Stimulated activated naive CD4-positive, alpha-beta T cell (primary cell): ENCODE results near the gene RYR3.
"Not testable (repeated sequence)": the region's sequence is repeated elsewhere in the genome, so short reads cannot be mapped to it uniquely, and the experiment has no call there.

Experiments
- DNase-seq, 6 experiments: peaks; one replicate each; lab custom pipeline; 2025; lab: John Stamatoyannopoulos, UW

RYR3 gene

DNA sequence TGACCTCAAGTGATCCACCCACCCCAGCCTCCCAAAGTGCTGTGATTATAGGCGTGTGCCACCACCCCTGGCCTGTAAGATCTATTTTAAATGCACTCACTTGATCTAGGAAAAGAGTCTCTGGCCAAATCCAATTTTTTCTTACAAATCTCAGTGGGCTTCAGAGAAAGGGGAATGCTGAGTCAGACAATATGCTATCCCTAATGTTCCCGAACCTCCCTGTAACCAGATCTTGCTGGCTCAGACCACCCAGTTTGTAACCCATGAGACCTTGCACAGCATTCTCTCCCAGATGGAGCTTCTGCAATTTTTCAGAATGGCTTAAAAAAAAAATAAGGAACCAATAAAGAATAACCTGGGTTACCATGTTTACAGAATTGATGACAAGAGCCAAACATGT, 205.8 kb downstream of the RYR3 start:
- no peak for DNase-seq

DNA sequence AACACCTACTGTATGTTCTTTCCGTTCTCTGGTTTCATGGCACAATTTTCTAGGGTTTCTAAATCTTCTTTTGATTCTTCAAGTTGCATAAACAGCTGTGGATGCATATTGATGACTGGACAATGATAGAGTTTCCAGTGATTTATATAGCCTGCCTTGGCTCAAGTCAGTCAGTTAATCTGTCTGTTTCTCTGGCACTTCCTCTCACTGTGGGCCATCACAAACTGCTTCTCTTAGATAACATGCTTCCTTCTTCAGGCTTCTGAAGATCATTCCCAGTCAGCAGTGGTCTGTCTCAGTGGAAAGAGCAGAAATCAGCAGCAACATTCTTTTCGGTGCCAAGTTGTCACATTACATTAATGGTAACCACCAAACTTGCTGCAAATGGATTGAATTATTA, 207.2 kb downstream of the RYR3 start:
- no peak for DNase-seq

DNA sequence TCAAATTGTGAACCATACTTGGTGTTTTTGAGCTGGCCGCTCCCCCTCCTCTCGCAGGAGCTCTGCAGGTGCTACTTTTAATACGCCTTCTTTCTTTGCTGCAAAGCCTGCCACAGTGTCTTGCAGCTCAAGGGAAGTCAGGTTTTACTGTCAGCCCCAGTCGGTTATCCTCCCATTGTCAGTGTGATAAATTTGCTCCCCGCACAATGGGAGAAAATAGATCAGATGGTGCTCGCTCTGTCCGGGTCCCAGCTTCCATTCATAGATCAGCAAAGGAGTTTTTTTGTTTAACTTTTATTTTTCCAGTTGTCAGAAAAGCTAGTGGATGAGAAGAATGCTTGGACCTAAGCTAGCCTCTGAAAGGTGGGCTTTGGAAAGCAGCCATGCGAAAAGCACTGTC, 207.7 kb downstream of the RYR3 start:
- DNase-seq, result no peak

DNA sequence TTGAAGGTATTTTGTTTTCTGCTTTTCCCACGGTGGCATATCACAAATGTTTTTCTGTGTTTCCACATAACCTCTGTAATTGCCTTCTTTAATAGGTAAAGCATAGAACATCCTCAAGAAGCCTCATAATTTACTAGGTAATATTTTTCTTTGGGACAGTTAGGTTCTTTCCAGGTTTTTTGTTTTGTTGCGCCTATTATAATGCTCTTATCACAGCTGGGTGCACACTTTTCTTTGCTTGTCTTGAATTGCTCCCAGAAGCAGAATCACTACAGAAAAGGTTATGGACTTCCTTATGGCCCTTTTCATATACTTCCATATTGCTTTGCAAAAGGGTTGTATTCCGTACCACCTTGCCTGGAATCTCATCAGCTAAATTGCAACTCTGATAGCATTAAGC, 213.5 kb downstream of the RYR3 start:
- DNase-seq, result no peak

DNA sequence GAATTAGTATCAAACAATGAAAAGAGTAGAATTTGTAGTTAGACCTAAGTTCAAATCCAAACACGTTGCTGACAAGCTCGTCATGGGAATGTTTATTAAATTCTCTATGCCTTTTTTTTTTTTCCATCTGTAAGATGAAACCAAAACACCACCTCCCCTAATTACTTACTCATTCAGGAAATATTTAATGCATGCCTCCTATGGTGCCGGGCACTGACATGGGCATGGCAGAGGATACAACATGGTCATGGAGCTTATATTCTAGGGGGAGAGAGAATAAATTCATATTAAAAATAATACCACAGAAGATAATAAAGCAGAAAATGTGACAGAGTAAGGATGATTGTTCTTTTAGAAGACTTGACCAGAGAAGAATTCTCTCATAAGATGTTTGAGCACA, 215.8 kb downstream of the RYR3 start:
- no peak for DNase-seq

DNA sequence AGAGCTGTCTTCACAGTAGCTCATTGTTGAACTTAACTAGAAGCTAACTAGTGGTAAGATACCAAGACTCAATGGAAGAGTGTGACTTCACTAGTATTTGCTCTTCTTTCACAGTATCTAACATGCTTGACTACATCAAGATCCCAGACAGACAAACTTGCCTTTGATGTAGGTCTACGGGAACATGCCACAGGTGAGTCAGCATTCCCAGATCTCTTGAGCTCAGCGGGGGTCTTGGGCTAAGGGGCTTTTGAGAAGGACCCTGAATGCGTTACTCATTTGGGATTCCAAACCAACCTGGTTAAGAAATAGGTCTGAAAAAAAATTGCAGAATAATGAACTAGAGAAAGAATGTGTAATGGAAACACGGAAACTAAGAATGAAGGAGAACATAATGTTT, 222.4 kb downstream of the RYR3 start:
- no peak for DNase-seq

DNA sequence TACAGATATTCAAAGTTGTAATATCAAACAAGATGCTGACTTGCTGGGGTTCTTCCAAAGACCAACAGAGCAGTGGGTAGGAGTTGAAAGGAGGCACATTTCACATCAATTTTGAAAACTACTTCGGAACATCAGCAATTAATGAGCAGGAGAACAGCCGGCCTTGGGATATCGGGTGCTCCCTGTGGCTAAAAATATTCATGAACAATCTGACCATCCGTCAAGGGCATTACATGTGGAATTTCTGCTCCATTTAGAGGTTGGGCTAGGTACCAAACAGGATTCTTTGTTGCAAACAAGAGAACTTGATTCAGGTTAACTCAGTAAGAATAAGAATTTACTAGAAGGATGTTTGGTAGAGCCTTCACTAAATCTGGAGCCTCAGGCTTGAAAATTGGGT, 223.9 kb downstream of the RYR3 start:
- DNase-seq, result no peak

DNA sequence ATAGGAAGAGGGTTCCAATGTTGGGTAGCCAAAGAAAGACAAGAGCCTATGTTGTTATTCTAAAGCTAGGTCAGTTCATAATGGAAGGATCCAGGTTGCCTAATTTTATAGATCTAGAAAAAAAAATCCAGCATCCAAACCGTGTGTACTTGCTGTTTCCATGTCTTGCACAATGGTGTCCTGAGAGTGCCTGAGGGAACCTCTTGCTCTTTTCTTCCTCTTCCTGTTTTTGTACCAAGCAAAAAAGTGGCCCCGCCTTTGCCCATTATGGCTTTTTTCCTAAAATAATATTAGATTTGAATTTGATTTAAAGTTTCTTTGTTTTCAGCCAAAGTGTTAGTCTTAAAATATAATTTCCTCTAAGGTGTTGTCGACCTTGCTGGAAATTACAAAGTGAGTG, 224.4 kb downstream of the RYR3 start:
- DNase-seq, result no peak

DNA sequence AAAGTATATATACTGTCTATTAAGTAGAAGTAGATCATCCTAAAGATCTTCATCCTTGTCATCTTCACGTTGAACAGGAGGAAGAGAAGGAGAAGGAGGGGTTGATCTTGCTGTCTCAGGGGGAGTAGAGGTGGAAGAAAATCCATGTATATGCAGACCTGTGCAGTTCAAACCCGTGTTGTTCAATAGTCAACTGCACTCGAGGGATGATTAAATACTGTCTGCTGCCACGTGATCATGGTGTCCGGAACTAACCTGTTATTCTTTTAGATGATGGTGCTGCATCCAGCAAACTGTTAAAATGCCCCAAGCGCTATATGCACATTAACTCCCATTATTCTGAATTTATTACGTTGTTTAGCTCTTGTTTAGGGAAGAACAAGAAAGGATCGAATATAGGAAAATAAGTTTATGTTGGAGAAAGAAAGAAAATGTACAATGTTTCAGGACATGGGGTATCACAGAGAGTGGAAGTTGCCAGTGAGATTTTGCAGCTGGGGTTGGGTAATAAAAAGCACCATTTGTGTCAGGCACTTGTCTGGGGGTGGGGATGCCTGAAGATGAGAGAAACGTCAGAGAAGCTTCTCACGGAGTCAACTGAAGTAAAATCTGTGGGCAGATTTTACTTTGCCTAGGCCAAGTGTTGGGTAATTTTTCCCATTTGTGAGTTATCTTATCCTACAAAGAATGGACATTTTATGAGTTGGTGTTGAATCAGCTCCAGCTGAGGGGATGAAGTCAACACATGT, 229.2 kb downstream of the RYR3 start:
- no peak for DNase-seq

DNA sequence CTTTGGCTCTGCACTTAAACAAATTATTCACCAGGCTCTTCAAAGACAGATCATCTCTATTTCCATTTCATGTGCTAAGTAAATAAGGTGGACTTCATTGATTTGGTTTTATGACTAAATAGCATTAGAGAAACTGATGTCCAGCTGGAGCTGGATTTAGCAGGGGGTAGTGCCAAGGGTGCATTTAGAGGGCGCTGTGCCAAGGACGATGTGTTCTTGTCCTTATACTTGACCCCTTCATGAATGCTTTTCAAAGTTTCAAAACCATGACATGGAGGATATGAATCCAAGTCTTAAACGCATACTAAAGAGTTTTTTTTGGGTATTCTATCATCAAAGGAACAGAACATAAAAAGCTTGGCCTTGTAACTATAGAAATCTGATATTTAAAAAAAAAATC, 233.2 kb downstream of the RYR3 start:
- no peak for DNase-seq

DNA sequence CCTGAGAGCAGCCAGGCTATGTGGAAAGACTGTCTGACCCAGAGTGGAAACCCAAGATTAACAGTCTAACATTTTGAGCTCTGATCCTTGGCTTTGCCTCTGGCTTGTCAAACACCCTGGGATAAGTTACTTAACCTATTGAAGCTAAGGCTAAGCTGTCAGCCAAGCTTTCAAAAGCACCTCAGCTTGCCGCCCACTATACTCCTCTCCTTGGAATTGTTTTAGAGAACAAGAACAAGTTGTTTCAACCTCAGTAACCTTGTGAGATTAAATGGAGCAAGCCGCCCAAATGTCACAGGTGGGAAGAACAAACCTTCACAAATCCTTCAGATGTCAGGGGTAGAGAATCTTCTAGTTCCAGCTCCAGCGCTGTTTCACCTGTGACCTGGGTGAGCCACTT, 235.1 kb downstream of the RYR3 start:
- DNase-seq, result no peak

DNA sequence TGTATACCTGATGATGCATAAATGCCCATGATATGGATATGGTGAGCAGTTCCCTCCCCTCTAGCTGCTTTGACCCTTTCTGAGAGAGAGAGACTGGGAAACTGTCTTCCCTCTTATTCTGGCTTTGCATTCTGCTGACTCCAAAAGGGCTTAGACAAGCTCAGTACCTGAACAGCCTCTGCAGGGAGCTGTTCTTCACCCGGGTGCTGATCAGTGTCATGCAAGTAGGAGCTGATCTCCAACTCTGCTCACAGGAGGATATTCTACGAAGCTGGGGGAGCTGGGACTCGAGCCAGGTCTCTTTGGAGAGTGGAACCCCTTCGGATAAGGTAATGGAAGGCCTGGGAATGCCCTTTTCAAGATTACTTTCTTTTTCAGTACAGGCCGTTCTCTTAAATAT, 237.1 kb downstream of the RYR3 start:
- no peak for DNase-seq

DNA sequence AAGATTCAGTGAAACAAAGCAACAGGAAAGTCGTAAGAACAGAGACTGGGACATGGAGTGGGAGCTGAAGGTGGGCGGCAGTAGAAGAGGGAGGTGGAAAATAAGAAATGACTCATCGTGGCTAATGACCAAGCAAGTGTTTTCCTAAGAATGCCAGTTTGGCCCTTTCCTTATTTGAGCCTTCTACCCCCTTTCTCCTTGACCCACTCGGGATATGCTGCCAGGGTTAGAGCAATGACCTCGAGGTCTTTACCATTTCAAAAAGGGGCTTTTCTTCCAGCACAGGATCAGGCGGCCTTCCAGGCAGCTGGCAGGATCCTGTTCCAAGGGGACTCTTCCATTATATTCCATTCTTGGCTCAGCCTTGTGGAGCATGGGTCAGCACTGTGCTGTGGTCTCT, 241.1 kb downstream of the RYR3 start:
- DNase-seq, result no peak

DNA sequence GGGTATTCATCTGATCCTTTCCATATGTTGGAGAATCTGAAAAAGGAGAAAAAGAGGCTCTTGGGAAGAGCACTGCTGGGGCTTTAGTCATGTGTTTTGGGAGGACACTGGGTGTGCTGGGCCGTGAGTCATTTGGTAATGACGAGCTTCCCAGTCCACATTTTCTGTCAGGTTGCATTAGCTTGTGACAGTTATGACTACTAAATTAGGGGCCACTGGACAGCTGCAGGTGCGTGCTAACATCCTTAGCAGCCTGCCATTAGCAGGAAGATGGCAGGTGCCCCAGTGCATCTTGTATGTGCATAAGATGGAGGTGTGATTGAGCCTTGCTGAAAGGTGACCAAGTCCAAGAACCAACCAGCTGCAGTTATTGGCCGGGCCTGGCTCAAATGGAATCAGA, 242.4 kb downstream of the RYR3 start:
- DNase-seq, result no peak

DNA sequence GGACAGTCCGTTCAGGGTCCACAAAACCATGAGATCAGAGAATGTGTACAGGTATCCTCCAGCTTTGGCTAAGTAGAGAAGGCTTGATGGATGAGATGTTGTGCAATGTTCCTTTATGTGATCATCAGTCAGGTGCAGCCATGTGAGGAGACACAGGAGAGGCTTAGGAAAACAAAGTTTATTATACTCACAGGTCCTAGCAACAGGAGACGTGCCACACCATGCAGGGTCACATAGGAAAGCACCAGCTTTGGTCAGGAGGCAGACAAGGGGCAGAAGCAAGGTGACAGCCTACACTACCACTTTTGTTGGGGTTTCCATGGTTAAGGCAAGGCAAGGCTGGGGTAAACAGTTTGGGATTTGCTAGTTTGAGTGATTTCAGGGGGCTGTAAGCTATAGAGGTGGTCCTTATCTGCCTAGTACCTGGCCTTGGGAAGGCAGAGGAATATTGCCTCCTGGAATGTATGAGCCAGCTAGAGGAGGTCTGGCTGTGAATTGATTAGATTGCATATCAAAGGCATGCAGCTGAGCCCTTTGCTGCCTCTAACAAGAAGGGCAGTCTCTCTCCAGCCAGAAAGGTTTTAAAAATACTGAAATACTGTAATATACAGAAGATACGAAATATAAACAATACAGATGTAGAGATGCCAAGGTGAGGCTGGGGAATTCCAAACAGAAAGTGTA, 248.6 kb downstream of the RYR3 start:
- DNase-seq, result no peak

DNA sequence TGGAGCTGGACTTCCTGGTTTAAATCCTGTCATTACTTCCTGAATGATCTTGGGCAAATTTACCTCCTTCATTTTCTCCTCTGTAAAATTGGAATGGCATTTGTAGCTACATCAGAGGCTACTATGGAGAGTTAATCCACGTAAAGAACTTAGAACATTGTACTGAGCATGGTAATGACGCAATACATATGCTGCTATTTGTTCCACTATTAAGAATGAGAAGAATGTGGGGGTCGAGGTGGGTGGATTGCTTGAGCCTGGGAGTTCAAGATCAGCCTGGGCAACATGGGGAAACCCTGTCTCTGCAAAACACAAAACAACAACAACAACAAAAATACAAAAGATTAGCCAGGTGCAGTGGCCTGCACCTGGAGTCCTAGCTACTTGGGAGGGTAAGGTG, 250.6 kb downstream of the RYR3 start:
- no peak for DNase-seq

DNA sequence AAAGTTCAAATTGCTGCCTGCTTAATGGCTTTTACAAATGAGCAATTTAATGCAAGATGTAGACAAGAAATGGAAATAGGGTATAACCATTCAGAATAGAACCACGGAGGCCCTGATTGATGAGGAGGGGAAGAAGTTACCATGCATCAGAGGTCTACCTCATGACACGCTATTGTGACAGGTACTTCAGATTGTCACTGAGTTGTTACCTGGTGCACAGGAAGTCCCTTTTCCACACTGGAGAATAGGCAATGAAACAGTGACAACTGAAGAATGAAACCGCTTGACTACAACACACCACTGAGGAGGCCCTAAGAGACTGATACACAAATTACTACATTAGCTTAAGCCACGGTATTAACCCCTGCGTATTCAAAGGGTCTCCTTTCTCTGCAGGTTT, 251.2 kb downstream of the RYR3 start:
- no peak for DNase-seq

DNA sequence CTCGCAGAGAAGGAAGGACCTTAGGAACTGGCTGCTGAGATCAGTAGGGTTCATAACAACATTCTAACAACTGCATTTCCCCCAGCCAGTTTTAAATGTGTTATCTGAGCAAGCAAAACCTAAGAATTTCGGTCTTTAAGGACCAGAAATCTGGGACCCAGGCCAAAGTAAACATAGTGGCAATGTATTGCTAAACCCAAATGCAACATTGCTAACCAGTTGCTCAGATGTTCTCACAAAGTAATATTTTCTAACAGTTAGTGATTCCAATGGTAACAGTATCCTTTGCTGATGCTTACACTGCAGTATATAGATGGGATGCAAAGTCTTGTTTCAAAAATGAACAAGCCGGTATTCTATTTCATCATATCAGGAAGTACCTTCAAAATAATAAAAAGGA, 254.3 kb downstream of the RYR3 start:
- DNase-seq, result no peak

DNA sequence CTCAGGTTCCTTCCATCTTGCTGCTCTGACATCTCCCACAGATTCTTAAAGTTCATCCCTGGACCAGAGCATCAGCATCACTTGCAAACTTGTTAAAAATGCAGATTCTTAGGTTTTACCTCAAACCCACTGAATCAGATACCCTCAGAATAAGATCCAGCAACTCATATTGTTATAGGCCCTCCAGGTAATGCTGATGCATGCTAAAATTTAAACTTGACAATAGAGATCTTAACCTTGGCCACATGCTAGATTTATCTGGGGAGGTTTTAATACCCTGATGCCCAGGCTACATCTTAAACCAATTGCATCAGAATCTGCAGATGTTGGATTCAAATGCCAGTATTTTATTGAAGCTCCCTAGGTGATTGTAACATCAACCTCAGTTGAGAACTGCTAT, 256.9 kb downstream of the RYR3 start:
- no peak for DNase-seq

DNA sequence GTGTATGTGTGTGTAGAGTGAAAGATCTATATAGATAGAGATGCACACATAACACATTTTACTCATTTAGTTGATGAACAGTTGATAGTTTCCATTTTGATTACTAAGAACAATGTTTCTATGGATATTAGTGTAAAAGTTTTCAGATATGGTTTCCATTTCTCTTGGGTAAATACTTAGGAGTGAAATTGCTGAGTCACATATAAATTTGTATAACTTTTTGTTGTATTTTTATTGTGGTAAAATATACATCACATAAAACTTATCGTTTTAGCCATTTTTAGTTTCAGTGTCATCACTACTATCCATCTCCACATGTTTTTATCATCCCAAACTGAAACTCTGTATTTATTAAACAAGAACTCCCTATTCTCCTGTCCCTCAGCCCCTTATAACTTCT, 258.3 kb downstream of the RYR3 start:
- no peak for DNase-seq

DNA sequence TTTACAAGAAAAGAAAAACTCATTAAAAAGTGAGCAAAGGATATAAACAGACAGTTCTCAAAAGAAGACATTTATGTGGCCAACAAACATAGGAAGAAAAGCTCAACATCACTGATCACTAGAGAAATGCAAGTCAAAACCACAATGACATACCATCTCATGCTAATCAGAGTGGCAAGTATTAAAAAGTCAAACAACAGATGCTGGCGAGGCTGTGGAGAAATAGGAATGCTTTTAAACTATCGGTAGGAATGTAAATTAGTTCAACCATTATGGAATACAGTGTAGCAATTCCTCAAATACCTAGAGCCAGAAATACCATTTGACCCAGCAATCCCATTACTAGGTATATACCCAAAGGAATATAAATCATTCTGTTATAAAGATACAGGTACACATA, 267.1 kb downstream of the RYR3 start:
- DNase-seq, result not testable (repeated sequence)

DNA sequence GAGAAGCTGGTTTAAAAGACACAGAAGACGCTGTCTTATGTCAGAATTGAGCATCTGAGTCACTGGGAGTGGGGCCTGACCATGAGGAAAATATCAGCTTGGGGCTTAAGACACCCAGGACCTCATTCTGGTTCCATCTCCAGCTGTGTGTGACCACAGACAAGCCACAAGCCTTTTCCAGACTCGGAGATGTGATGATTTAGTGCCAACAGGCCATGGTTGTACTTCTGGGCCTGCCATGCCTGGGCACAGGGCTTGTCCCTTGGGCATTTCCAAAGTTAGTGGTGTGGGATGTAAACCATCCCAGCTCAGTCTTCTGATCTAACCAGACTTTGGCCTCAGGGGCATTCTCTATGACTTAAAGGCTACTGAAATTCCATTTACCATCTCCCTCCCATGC, 269.8 kb downstream of the RYR3 start:
- no peak for DNase-seq

DNA sequence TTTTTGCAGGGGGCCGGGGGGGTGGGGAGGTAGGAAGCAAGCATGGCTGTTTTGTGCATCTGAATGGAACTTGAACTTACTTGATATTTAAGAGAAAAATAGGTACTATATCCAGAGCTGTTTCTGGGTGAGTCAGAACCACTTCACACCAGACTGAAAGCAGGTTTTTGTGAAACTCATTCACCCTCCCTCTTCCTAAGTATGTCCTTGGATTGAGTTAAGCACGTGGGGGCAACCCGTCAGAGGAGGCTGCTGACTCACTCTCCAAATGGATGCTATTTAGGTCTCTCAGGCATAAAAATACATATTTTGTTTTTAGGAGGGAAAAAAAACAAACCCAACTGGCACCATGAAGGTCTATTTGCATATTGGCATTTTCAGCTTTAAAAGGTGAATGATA, 270.3 kb downstream of the RYR3 start:
- DNase-seq, result no peak

DNA sequence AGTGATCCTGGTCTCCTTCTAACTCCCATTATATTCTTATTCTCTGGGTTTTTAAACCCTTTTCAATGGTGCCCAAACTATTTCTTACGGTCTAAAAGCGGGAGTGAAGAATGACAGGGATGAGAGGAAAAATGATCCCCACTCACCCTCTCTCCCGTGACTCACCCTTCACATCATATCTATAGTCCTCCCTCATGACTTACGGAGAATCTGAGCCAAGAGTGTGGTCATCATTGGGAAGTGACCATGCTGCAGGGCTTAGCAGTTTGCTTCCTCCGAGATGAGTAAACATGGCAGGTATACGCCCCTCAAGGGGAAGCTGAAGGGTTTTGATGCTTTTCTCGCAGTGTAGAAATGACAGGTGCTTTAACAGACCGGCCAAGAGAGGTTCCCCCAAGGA, 274.0 kb downstream of the RYR3 start:
- DNase-seq, result no peak
